Activated CD8-positive, alpha-beta T cell treated with anti-CD3 and anti-CD28 coated beads for 36 hours (primary cell): ENCODE measurements around the gene LENEP. TPM values are rescaled to one million over a fixed set of nuclear protein-coding genes. Genes with fewer than 3 reads are reported as not detected.
A peak's percentile ranks its signal among the peaks of the same experiment; 100 is the strongest.

Source experiments
- ATAC-seq: fragments of 200-7000 bp; cut with Tn5 transposase; one replicate; pipeline ENCODE4 v1.10.0; 2021; ENCODE audit warnings: mild to moderate bottlenecking, moderate library complexity
- CTCF ChIA-PET: fragments of 350-600 bp; sonication (Branson Sonifier 250); formaldehyde crosslinking; loops from one replicate; lab custom pipeline; 2021; ENCODE audit warnings: antibody characterized with exemption; lab: Charles Lee
- POLR2A ChIA-PET: fragments of 350-600 bp; sonication (Branson Sonifier 250); formaldehyde crosslinking; loops from one replicate; lab custom pipeline; 2021; ENCODE audit warnings: antibody characterized with exemption; lab: Charles Lee
- DNase-seq: peaks from one replicate; pipeline ENCODE4 v3.0.0-alpha.2; 2020
- H3K27ac Mint-ChIP-seq: one replicate; pipeline ENCODE4 v1.8.0; 2021; ENCODE audit warnings: mild to moderate bottlenecking, mixed read lengths
- H3K27me3 Mint-ChIP-seq: one replicate; pipeline ENCODE4 v1.8.0; 2021; ENCODE audit warnings: mixed read lengths
- H3K36me3 Mint-ChIP-seq: one replicate; pipeline ENCODE4 v1.8.0; 2021; ENCODE audit warnings: low read depth, mixed read lengths
- H3K4me1 Mint-ChIP-seq: one replicate; pipeline ENCODE4 v1.8.0; 2021; ENCODE audit warnings: low read depth, mixed read lengths
- H3K4me3 Mint-ChIP-seq: one replicate; pipeline ENCODE4 v1.8.0; 2021; ENCODE audit warnings: mild to moderate bottlenecking, moderate library complexity, mixed read lengths
- H3K9me3 Mint-ChIP-seq: one replicate; pipeline ENCODE4 v1.8.0; 2021; ENCODE audit warnings: mixed read lengths
- CTCF ChIP-seq: fragments of 200-600 bp; IDR thresholded peaks from one replicate; pipeline ENCODE4 v1.8.0; 2022; ENCODE audit warnings: antibody characterized with exemption, mild to moderate bottlenecking
- intact Hi-C: fragments of 100-400 bp; cut with micrococcal nuclease; formaldehyde crosslinking; loops from one replicate; pipeline ENCODE4 v1.10.0; 2022
- total RNA-seq, 2 experiments: library from RNA; stranded (reverse); gene quantifications; one replicate each; pipeline ENCODE4 v1.2.3, GENCODE V29; 2021

The LENEP gene
- total RNA-seq, 2 experiments from 2014 or later = not detected

- DNase-seq = no peak
- CTCF ChIA-PET = interaction anchor here (1.2 kb wide), 1 partner anchor 32 kb away, joined by 6 read pairs; no protein-coding TSS in a partner anchor
These were observed 25.9 kb upstream of the LENEP start for GRCh38 chr1:154967331-154967950.

DNA sequence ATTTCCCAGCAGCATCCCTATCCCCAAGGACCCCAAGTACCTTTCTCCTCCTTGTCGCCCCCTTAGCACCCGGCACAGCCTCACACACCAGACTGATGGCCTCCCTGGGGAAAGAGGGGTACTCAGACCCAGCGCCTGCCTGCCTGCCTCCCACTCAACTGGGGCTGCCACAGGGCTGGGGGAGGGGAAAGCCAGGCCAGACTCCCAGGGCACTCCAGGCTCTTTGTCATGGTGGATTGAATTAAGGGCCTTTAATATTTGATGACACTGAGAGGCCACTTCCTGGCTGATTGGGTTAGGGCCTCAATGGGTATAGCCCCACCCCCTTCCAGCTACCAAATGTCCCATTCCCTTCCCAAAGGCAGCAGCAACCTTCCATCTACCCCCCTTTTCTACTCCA lies 24.7 kb upstream of the LENEP start:
- H3K36me3 Mint-ChIP-seq = peaks cover 22% of the 10 kb centered on the region
- POLR2A ChIA-PET = interaction anchor here (0.9 kb wide), 1 partner anchor 13 kb away, joined by 3 read pairs; the partner anchor contains the start of gene PBXIP1
- no peaks in the 10 kb centered on the region for H3K27me3 Mint-ChIP-seq
- peak overlapping the region; percentile 69 for H3K27ac Mint-ChIP-seq
- no peak for DNase-seq
- intact Hi-C loops = no loop called here
- ATAC-seq = no peak
- CTCF ChIA-PET = no interaction called here
- peaks cover 30% of the 10 kb centered on the region for H3K4me1 Mint-ChIP-seq
- no peaks in the 10 kb centered on the region for H3K9me3 Mint-ChIP-seq
- no peak for TF ChIP-seq CTCF
- H3K4me3 Mint-ChIP-seq = no peak overlapping the region

More at GRCh38 chr1:154967331-154967950, 25.9 kb upstream of the LENEP start:
- no peak for ATAC-seq
- Mint-ChIP-seq H3K36me3 (peaks cover 30% of the 10 kb centered on the region), H3K4me3 (no peak overlapping the region), H3K27me3 (no peaks in the 10 kb centered on the region), H3K9me3 (no peaks in the 10 kb centered on the region), H3K4me1 (peaks cover 35% of the 10 kb centered on the region), H3K27ac (peak overlapping the region; percentile 74)
- TF ChIP-seq CTCF = no peak
- POLR2A ChIA-PET = interaction anchor here (0.6 to 2.0 kb wide), 3 partner anchors 12 to 95 kb away, joined by 3 to 9 read pairs (median 3); partner anchors contain the start of genes FLAD1 and PBXIP1
- intact Hi-C loops = no loop called here

GRCh38 chr1:154969246-154969645 lies 24.1 kb upstream of the LENEP start:
- ATAC-seq = no peak
- no peak for DNase-seq
- no peak for TF ChIP-seq CTCF
- Mint-ChIP-seq H3K27ac (peak overlapping the region; percentile 69), H3K9me3 (no peaks in the 10 kb centered on the region), H3K36me3 (peaks cover 20% of the 10 kb centered on the region), H3K4me3 (no peak overlapping the region), H3K4me1 (peaks cover 27% of the 10 kb centered on the region), H3K27me3 (no peaks in the 10 kb centered on the region)
- intact Hi-C loops = no loop called here
- CTCF ChIA-PET = interaction anchor here (1.3 to 6.5 kb wide), 4 partner anchors 8 to 82 kb away, joined by 3 to 34 read pairs (median 18); partner anchors contain the start of genes ADAM15 and PYGO2
- POLR2A ChIA-PET = interaction anchor here (0.9 kb wide), 1 partner anchor 13 kb away, joined by 3 read pairs; the partner anchor contains the start of gene PBXIP1

- no peak for TF ChIP-seq CTCF
- no peaks in the 10 kb centered on the region for H3K27me3 Mint-ChIP-seq
- CTCF ChIA-PET = interaction anchor here (0.8 to 6.5 kb wide), 8 partner anchors 8 to 116 kb away, joined by 3 to 34 read pairs (median 5); partner anchors contain the start of genes ADAM15, PBXIP1 and PYGO2
- POLR2A ChIA-PET = interaction anchor here (0.6 to 6.9 kb wide), 4 partner anchors 8 to 27 kb away, joined by 3 to 55 read pairs (median 16); partner anchors contain the start of genes FLAD1 and PYGO2
- no peaks in the 10 kb centered on the region for H3K9me3 Mint-ChIP-seq
- H3K4me1 Mint-ChIP-seq = peaks cover 27% of the 10 kb centered on the region
- ATAC-seq = no peak
- DNase-seq = no peak
- H3K27ac Mint-ChIP-seq = peak overlapping the region; percentile 69
- intact Hi-C loops = loop anchor here (5.0 kb wide), 2 partner anchors 47 to 92 kb away; partner anchors contain the start of gene EFNA4
- H3K36me3 Mint-ChIP-seq = peaks cover 20% of the 10 kb centered on the region
- no peak overlapping the region for H3K4me3 Mint-ChIP-seq
These were observed 23.4 kb upstream of the LENEP start for GRCh38 chr1:154969860-154970452.
